RWPE1 (cell line): ENCODE data around the gene CDCP2.

Experiments used
- CTCF ChIA-PET: fragments of 350-600 bp; sonication (Branson Sonifier 250); formaldehyde crosslinking; extraction: SDS; loops from one replicate; lab custom pipeline; 2021; lab: Yijun Ruan, JAX
- POLR2A ChIA-PET: fragments of 400-600 bp; formaldehyde crosslinking; extraction: SDS; loops from one replicate; lab custom pipeline; 2020; ENCODE audit warnings: antibody characterized with exemption; ENCODE audit not compliant: low non-redundant PET; lab: Yijun Ruan, JAX
- DNase-seq: peaks from one replicate; pipeline ENCODE4 v3.0.0; 2012; ENCODE audit warnings: low spot score
- H3K27ac ChIP-seq: fragments of 450-650 bp; 2 replicates; pipeline ENCODE4 v1.5.1; 2017
- TF ChIP-seq, protein P1 (sequence below): fragments of 450-650 bp; conservative IDR thresholded peaks from 2 replicates; pipeline ENCODE4 v1.5.1; 2017; ENCODE audit warnings: low read depth, mild to moderate bottlenecking

CDCP2 gene

DNA sequence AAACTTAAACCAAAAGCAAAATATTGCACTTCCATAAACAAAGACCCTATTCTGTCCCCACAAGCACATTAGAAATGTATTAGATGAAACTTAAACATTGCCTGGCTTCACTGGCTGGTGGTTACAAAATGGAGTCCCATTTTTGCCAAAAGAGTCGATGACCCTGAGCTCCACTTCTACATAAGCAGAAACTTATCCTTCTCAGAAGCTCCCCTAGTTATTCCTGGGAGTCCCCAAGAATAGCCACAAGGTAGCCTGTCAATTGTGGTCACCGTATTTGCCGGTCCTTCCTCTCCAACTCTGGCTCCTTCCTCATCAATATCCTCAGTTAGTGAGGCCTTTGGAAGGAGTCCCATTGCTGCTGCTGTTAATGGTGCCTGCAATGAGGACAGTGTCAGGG lies 37.3 kb downstream of the CDCP2 start:
- ChIA-PET CTCF (interaction anchor here (0.6 kb wide), 1 partner anchor 362 kb away, joined by 3 read pairs; no protein-coding TSS in a partner anchor), POLR2A (no interaction called here)
- DNase-seq = no peak
- TF ChIP-seq, protein P1, sequence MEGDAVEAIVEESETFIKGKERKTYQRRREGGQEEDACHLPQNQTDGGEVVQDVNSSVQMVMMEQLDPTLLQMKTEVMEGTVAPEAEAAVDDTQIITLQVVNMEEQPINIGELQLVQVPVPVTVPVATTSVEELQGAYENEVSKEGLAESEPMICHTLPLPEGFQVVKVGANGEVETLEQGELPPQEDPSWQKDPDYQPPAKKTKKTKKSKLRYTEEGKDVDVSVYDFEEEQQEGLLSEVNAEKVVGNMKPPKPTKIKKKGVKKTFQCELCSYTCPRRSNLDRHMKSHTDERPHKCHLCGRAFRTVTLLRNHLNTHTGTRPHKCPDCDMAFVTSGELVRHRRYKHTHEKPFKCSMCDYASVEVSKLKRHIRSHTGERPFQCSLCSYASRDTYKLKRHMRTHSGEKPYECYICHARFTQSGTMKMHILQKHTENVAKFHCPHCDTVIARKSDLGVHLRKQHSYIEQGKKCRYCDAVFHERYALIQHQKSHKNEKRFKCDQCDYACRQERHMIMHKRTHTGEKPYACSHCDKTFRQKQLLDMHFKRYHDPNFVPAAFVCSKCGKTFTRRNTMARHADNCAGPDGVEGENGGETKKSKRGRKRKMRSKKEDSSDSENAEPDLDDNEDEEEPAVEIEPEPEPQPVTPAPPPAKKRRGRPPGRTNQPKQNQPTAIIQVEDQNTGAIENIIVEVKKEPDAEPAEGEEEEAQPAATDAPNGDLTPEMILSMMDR = no peak
- H3K27ac ChIP-seq = no peak overlapping the region

DNA sequence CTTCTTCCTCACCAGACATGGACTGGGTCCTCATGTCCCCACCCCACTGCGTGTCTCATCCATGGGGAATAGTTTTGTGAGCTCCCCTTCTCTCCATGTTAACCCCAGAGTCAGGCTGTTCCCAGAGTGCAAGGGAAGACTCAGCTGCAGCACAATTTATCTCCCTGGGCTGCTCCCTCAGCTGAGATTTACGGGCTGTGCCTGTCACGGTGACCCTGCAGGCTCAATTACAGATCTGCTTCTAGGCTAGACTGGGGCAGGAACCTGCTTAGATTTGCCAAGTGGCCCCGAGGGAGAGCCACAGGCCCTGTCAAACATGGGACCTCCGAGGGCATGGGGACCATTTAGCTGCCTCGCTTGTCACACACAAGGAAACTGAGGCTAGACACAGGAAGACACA lies 37.8 kb downstream of the CDCP2 start:
- TF ChIP-seq, protein P1 = no peak
- no peak overlapping the region for H3K27ac ChIP-seq
- ChIA-PET CTCF (interaction anchor here (0.6 kb wide), 1 partner anchor 362 kb away, joined by 3 read pairs; no protein-coding TSS in a partner anchor), POLR2A (no interaction called here)
- DNase-seq = no peak

DNA sequence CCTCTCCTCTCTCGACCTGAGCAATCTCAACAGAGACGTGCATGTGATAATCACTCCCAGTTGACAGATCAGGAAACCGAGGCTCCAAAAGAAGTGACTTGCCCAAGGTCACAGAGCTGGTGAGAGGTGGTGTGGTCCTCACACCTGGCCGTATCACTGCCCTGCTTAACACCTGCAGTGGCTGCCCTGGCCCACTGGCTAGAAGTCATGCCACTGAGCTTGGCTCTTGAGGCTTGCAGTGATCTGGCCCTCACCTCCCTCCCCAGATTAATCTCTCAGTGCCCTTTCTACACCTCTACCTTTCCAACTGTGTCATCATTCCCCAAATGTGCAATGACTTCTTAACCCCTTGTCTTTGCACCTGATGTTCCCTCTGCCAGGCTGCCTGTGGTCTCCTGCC lies 38.8 kb downstream of the CDCP2 start:
- ChIA-PET POLR2A (no interaction called here), CTCF (no interaction called here)
- DNase-seq = no peak
- TF ChIP-seq, protein P1 = no peak
- H3K27ac ChIP-seq = no peak overlapping the region

DNA sequence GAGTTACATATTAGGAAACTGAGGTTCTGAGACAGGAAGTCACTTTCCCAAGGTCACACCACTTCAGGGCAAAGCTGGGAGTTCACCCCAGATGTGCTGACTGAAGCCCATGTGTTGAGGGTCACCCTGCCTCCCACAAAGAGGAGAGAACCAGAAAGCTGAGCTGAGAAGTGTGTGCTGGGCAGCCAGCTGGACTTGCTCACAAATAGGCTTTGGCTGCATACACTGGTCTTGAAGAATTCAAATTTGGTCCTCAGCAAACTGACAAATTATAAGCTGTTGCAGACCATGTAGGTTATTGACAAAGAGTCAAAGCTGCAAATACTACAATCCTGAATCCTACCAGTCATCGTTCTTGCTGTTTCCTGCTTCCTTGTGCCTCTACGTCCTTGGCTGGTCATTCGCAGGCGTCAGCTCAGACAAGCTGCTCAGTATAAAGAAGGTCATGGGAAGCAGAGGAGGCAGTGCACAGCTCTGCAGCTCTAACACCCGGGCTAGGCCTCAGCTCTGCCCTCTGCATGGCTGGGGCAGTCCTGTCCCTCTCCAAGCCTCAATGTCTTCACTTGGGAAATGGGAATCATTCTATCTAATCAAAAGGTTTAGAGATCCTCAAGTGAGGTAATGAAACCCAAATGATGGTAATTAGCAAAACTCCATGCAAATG lies 40.0 kb downstream of the CDCP2 start:
- TF ChIP-seq, protein P1 = no peak
- H3K27ac ChIP-seq = no peak overlapping the region
- CTCF ChIA-PET = no interaction called here
- POLR2A ChIA-PET = no interaction called here
- DNase-seq = no peak

DNA sequence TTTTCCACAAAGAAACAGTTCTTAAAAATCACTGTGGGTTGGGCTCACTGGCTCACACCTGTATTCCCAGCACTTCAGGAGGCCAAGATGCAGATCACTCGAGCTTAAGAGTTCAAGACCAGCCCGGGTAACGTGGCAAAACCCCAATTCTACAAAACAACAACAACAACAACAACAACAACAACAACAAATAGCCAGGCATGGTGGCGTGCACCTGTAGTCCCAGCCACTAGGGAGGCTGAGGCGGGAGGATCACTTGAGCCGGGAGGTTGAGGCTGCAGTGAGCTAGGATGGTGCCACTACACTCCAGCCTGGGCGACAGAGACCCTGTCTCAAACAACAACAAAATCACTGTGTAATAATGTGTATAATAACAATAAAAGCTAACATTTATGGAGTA lies 40.8 kb downstream of the CDCP2 start:
- CTCF ChIA-PET = interaction anchor here (0.6 to 0.7 kb wide), 2 partner anchors 23 to 251 kb away, joined by 3 read pairs; no protein-coding TSS in a partner anchor
- TF ChIP-seq, protein P1 = no peak
- H3K27ac ChIP-seq = no peak overlapping the region
- POLR2A ChIA-PET = no interaction called here
- DNase-seq = no peak

DNA sequence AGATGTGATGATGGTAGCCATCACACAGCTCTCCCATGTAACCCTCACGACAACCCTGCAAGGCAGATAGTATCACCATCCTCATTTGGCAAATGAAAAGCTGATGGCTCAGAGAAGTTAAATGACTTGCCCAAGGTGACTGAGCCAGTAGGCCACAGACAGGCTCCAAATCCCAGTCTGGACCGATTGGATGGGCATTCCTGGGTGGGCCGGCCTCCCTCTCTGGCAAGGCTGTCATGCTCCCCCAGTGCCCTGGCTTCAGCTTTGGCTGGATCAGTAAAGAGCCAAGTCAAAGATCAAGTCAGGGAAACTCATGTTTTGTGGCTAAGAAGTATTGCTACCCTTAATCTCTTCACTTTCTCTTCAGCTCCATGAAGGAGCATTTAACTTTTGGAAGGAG lies 41.2 kb downstream of the CDCP2 start:
- H3K27ac ChIP-seq = no peak overlapping the region
- no peak for DNase-seq
- ChIA-PET CTCF (interaction anchor here (0.6 to 0.7 kb wide), 2 partner anchors 23 to 251 kb away, joined by 3 read pairs; no protein-coding TSS in a partner anchor), POLR2A (no interaction called here)
- TF ChIP-seq, protein P1 = no peak
